ENCODE results near the gene SKIL.

The SKIL gene

DNA sequence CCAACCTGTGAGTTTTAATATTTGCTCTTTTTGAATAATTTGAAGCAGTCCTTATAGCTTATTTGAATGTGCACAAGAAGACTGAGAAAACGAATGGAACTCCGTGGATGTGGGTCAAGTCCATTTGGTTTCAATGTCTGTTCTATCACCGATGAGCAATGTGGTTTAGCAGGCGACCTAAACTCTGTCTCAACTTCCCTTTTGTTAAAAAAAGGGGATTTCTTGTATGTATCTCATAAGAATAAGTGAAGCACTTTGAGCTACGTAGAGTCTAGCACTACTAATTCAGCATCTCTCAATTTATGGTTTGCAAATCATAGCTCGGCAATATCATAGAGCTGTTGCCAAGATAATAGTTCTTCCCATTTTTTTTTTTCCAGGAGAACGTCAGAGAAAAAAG, 4.6 kb upstream of the SKIL start:
- peak overlapping the region; percentile 21; the same call in 1 of the 2 replicates for H3K27ac ChIP-seq (ENCODE audit: low read depth, low read length)

DNA sequence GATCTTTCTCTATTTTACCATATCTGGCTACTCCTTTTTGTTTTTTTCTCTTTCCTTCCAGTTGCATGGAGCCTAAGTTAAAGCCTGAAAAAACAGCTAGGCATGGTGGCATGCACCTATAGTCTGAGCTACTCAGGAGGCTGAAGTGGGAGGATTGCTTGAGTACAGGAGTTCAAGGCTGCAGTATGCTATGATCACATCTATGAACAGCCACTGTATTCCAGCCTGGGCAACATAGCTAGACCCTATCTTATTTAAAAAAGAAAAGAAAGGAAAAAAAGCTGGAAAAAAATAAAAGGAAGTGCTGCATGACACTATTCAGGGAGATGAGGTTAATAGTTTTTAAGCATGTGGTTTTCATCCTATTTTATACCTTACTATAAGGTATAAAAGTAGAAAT, 4.0 kb upstream of the SKIL start:
- H3K27me3 ChIP-seq (ENCODE audit: insufficient read depth, low read length): no peaks in the 10 kb centered on the region
- no peaks in the 10 kb centered on the region for H3K36me3 ChIP-seq (ENCODE audit: insufficient read depth, low read length)
- H3K9ac ChIP-seq (ENCODE audit: low read depth, low read length): no peak overlapping the region
- peaks cover 30% of the 10 kb centered on the region for H3K4me1 ChIP-seq (ENCODE audit: insufficient read depth, low read length)
- H3K27ac ChIP-seq (ENCODE audit: low read depth, low read length): peak overlapping the region; percentile 94
- no peaks in the 10 kb centered on the region for H3K9me3 ChIP-seq (ENCODE audit: insufficient read depth, low read depth, low read length)
- no peak overlapping the region for H3K4me3 ChIP-seq (ENCODE audit: low read length)

More for the DNA sequence above, 4.6 kb upstream of the SKIL start:
- Histone ChIP-seq H3K4me1 (ENCODE audit: insufficient read depth, low read length) (peaks cover 30% of the 10 kb centered on the region), H3K27me3 (ENCODE audit: insufficient read depth, low read length) (no peaks in the 10 kb centered on the region), H3K36me3 (ENCODE audit: insufficient read depth, low read length) (no peaks in the 10 kb centered on the region), H3K4me3 (ENCODE audit: low read length) (no peak overlapping the region), H3K9ac (ENCODE audit: low read depth, low read length) (no peak overlapping the region), H3K9me3 (ENCODE audit: insufficient read depth, low read depth, low read length) (no peaks in the 10 kb centered on the region)
- WGBS: 90% methylated on average over 7 of the region's 7 CpGs

DNA sequence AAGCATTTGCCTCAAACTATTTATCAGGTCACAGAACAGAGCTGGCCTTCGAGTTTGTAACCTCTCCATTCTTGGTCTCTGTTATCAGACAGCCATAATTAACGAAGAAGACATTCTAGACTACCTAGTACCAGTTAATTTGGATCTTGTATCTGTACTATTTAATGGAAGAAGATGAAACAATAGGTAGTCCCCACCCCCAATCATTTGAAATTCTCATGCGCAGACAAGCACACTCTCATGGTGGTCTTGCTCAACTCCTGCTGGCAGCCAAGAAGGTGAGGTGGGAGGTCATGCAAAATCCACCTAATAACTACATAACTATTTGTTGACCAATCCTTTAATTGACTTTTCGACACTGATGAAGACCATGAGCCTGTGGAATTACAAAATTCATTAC, 2.8 kb upstream of the SKIL start:
- H3K9ac ChIP-seq (ENCODE audit: low read depth, low read length): no peak overlapping the region
- H3K4me1 ChIP-seq (ENCODE audit: insufficient read depth, low read length): peaks cover 30% of the 10 kb centered on the region
- H3K27ac ChIP-seq (ENCODE audit: low read depth, low read length): peak overlapping the region; percentile 94; the same call in 1 of the 2 replicates
- peaks cover 2% of the 10 kb centered on the region for H3K36me3 ChIP-seq (ENCODE audit: insufficient read depth, low read length)
- no peaks in the 10 kb centered on the region for H3K9me3 ChIP-seq (ENCODE audit: insufficient read depth, low read depth, low read length)
- H3K27me3 ChIP-seq (ENCODE audit: insufficient read depth, low read length): no peaks in the 10 kb centered on the region
- WGBS: 18% methylated on average over 4 of the region's 4 CpGs
- H3K4me3 ChIP-seq (ENCODE audit: low read length): peak overlapping the region; percentile 74

DNA sequence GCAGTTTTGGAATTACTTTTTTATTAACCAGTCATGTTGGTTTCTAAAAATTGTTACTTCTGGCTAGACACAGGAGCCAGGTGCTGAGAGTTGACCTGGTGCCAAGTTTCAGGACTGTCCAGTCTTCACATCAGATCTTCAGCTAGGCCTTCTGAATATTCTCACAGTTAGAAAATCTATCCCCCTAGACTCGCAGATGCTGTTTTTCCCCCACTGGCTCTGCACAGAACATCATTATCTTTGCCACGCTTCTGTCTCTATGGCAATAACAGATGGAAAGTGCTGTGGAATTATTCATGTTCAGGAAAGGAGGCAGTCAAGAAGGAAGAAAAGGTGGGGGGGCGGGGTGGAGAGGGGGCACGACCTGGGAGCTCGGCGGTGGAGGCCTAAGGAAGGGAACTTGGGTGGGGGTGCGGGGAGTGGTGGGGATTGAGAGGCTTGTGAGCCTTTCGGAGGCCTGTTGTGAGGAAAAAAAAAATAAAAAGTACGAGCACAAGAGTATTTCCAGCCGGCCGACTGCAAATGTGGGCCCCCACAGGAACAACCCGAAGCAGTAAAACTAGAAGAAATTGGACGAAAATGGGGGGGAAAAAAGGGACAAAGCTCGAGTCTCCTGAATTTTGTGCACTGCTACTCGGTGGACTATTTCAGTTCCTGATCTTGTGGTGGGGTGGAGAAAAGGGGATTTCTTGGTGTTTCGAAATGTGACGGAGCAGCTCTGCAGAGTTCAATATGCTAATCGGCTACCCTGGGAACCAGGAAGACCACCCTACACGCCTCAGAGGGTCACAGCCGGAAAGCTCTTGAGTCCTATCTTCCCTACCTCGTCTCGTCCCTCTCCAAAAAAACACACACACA, 1.5 kb upstream of the SKIL start:
- 2% methylated on average over 22 of the region's 22 CpGs for WGBS
- peak overlapping the region; percentile 90 for H3K9ac ChIP-seq (ENCODE audit: low read depth, low read length)

DNA sequence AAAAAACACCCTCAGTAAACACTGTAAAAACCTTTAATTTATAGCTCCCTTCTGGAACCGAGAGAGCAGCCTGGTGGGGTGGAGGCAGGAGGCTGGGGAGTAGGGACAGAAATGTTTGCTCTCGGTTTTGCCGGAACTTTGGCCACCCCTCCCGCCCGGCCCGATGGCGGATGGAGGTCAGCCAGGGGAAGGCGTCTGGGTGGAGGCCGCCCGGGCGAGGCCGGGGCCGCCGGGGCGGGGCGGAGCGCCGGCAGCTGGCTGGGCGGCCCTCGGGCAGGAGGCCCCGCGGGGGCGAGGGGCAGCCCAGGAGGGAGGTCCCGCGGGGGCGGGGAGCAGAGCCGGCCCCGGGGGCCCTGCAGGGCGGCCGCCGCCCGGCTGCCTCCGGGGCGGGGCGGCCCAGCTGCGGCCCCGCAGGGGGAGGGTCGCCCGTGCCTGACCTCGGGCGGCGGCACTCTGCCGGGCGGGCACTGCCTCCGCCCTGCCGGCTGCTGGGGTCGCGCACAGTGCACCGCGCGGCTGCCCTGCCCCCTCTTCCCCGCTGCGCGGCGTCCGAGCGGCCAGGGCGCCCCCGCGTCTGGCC, 829 bp upstream of the SKIL start:
- Histone ChIP-seq H3K27ac (ENCODE audit: low read depth, low read length) (peak overlapping the region; percentile 94), H3K36me3 (ENCODE audit: insufficient read depth, low read length) (peaks cover 21% of the 10 kb centered on the region), H3K4me1 (ENCODE audit: insufficient read depth, low read length) (peaks cover 46% of the 10 kb centered on the region), H3K9me3 (ENCODE audit: insufficient read depth, low read depth, low read length) (no peaks in the 10 kb centered on the region), H3K4me3 (ENCODE audit: low read length) (peak overlapping the region; percentile 74), H3K9ac (ENCODE audit: low read depth, low read length) (peak overlapping the region; percentile 90), H3K27me3 (ENCODE audit: insufficient read depth, low read length) (no peaks in the 10 kb centered on the region)
- under 1% methylated on average over 60 of the region's 60 CpGs for WGBS

More for the DNA sequence above, 1.5 kb upstream of the SKIL start:
- Histone ChIP-seq H3K36me3 (ENCODE audit: insufficient read depth, low read length) (peaks cover 14% of the 10 kb centered on the region), H3K27ac (ENCODE audit: low read depth, low read length) (peak overlapping the region; percentile 94), H3K4me3 (ENCODE audit: low read length) (peak overlapping the region; percentile 74), H3K4me1 (ENCODE audit: insufficient read depth, low read length) (peaks cover 42% of the 10 kb centered on the region), H3K9me3 (ENCODE audit: insufficient read depth, low read depth, low read length) (no peaks in the 10 kb centered on the region), H3K27me3 (ENCODE audit: insufficient read depth, low read length) (no peaks in the 10 kb centered on the region)

DNA sequence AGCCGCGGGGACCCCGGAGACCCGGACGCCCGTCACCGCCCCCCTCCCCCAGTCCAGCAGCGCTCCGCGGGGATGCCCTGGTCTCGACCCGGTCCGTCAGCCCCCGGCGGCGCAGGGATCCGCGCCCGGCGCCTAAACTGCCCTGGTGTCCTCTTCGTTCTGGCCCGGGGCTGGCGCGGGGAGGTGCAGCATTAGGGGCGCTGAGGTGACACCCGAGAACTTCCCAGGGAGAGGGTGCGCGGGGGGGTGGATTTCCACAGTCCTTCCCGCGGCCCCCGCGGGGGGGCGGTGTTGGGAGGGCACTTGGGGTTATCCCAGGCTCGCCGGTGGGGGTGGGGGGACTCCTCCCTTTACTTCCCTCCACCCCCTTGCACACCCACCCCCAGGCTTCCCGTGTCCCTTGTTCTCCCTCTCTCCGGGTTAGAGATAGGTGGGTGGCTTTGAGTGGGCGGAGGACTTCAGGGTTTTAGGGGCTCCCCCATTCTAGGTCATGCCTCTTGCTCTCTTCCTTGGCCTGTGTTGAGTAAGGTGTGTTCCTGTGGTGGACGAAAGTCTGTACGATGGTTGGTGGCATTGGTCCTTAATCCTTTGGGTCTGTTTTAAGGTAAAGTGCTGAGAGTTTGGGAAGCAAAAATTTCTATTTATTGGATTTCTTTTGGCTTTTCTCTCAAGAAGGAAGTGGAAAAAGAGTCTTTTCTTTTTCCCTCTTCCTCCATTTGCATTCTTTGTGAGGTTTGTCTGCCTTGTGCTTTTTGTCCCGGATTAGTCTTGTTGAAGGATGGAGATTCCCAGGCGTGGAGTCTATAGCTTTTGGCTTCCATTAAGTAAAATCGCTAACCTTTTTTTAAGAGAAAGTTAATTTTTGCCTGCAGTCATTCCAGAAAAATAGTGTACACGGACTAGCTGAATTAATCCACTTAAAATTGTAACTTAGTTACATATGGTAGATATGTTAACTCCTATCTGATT, 811 bp downstream of the SKIL start:
- Histone ChIP-seq H3K27me3 (ENCODE audit: insufficient read depth, low read length) (no peaks in the 10 kb centered on the region), H3K27ac (ENCODE audit: low read depth, low read length) (peak overlapping the region; percentile 98), H3K36me3 (ENCODE audit: insufficient read depth, low read length) (peaks cover 38% of the 10 kb centered on the region), H3K9ac (ENCODE audit: low read depth, low read length) (peak overlapping the region; percentile 85), H3K9me3 (ENCODE audit: insufficient read depth, low read depth, low read length) (no peaks in the 10 kb centered on the region), H3K4me3 (ENCODE audit: low read length) (peak overlapping the region; percentile 96), H3K4me1 (ENCODE audit: insufficient read depth, low read length) (peaks cover 37% of the 10 kb centered on the region)
- WGBS: under 1% methylated on average over 33 of the region's 44 CpGs

DNA sequence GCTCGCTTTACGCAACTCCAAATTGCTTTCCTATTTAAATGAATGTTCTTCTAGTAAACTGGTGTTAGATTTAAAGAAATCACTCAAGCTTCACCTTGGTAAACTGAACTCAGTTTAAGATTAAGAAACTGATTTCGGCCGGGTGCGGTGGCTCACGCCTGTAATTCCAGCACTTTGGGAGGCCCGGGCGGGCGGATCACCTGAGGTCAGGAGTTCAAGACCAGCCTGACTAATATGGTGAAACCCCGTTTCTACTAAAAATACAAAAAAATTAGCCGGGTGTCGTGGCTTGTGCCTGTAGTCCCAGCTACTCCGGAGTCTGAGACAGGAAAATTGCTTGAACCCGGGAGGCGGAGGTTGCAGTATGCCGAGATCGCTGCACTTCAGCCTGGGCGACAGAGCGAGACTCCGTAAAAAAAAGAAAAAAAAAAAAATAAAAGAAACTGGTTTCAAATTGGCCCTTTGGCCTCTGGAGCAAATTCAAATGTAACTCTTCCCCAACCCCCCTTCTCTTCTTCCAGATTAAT, 1.7 kb downstream of the SKIL start:
- 7% methylated on average over 17 of the region's 20 CpGs for WGBS
- peak overlapping the region; percentile 98; the same call in 1 of the 2 replicates for H3K27ac ChIP-seq (ENCODE audit: low read depth, low read length)
- H3K9me3 ChIP-seq (ENCODE audit: insufficient read depth, low read depth, low read length): no peaks in the 10 kb centered on the region
- H3K4me3 ChIP-seq (ENCODE audit: low read length): peak overlapping the region; percentile 96
- peaks cover 32% of the 10 kb centered on the region for H3K4me1 ChIP-seq (ENCODE audit: insufficient read depth, low read length)
- H3K9ac ChIP-seq (ENCODE audit: low read depth, low read length): peak overlapping the region; percentile 85
- H3K36me3 ChIP-seq (ENCODE audit: insufficient read depth, low read length): peaks cover 47% of the 10 kb centered on the region
- no peaks in the 10 kb centered on the region for H3K27me3 ChIP-seq (ENCODE audit: insufficient read depth, low read length)

DNA sequence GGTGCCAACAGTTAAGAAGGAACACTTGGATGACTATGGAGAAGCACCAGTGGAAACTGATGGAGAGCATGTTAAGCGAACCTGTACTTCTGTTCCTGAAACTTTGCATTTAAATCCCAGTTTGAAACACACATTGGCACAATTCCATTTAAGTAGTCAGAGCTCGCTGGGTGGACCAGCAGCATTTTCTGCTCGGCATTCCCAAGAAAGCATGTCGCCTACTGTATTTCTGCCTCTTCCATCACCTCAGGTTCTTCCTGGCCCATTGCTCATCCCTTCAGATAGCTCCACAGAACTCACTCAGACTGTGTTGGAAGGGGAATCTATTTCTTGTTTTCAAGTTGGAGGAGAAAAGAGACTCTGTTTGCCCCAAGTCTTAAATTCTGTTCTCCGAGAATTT, 3.0 kb downstream of the SKIL start:
- WGBS: 76% methylated on average over 5 of the region's 5 CpGs
- Histone ChIP-seq H3K9ac (ENCODE audit: low read depth, low read length) (0 out of 2 replicates have a peak overlapping the region, but pooled peaks have one; percentile 7), H3K27me3 (ENCODE audit: insufficient read depth, low read length) (no peaks in the 10 kb centered on the region), H3K4me1 (ENCODE audit: insufficient read depth, low read length) (peaks cover 26% of the 10 kb centered on the region), H3K27ac (ENCODE audit: low read depth, low read length) (peak overlapping the region; percentile 36), H3K36me3 (ENCODE audit: insufficient read depth, low read length) (peaks cover 59% of the 10 kb centered on the region), H3K4me3 (ENCODE audit: low read length) (peak overlapping the region; percentile 96), H3K9me3 (ENCODE audit: insufficient read depth, low read depth, low read length) (no peaks in the 10 kb centered on the region)

DNA sequence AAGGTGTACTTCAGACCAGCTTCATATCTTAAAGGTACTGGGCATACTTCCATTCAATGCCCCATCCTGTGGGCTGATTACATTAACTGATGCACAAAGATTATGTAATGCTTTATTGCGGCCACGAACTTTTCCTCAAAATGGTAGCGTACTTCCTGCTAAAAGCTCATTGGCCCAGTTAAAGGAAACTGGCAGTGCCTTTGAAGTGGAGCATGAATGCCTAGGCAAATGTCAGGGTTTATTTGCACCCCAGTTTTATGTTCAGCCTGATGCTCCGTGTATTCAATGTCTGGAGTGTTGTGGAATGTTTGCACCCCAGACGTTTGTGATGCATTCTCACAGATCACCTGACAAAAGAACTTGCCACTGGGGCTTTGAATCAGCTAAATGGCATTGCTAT, 3.4 kb downstream of the SKIL start:
- Histone ChIP-seq H3K4me3 (ENCODE audit: low read length) (peak overlapping the region; percentile 96), H3K9me3 (ENCODE audit: insufficient read depth, low read depth, low read length) (no peaks in the 10 kb centered on the region), H3K4me1 (ENCODE audit: insufficient read depth, low read length) (peaks cover 23% of the 10 kb centered on the region), H3K27me3 (ENCODE audit: insufficient read depth, low read length) (no peaks in the 10 kb centered on the region), H3K36me3 (ENCODE audit: insufficient read depth, low read length) (peaks cover 61% of the 10 kb centered on the region), H3K9ac (ENCODE audit: low read depth, low read length) (0 out of 2 replicates have a peak overlapping the region, but pooled peaks have one; percentile 7), H3K27ac (ENCODE audit: low read depth, low read length) (peak overlapping the region; percentile 36)
- WGBS: 54% methylated on average over 5 of the region's 5 CpGs

DNA sequence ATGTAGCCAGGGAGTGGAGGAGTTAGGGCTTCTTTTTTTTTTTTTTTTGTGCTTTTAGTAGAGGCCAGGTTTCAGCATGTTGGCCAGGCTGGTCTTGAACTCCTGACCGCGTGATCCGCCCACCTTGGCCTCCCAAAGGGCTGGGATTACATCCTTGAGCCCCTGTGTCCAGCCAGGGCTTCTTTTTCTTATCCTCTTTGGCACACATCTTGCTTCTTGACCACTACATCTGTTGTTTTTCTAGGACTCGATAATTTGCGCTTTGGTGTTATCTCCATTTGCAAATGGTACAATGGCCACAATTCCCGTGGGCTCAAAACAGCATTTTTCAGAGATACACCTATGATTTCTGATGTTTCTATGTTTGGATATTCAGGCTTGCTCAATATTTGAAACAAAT, 4.2 kb downstream of the SKIL start:
- Histone ChIP-seq H3K9ac (ENCODE audit: low read depth, low read length) (no peak overlapping the region), H3K4me1 (ENCODE audit: insufficient read depth, low read length) (peaks cover 23% of the 10 kb centered on the region), H3K9me3 (ENCODE audit: insufficient read depth, low read depth, low read length) (no peaks in the 10 kb centered on the region), H3K36me3 (ENCODE audit: insufficient read depth, low read length) (peaks cover 69% of the 10 kb centered on the region), H3K27me3 (ENCODE audit: insufficient read depth, low read length) (no peaks in the 10 kb centered on the region), H3K4me3 (ENCODE audit: low read length) (peak overlapping the region; percentile 96), H3K27ac (ENCODE audit: low read depth, low read length) (no peak overlapping the region)
- 89% methylated on average over 6 of the region's 6 CpGs for WGBS
